HepG2 (cell line): ENCODE results near the gene COMMD10. TPM values are rescaled to one million over a fixed set of nuclear protein-coding genes. Genes with fewer than 3 reads are reported as not detected.
A peak's percentile ranks its signal among the peaks of the same experiment; 100 is the strongest.

Experiments used
- ATAC-seq: fragments of 200-7000 bp; cut with Tn5 transposase; 3 replicates; pipeline ENCODE4 v1.9.1; 2020; ENCODE audit warnings: mild to moderate bottlenecking, moderate library complexity
- BruUV-seq: library from RNA; stranded (reverse); fragments of 400-500 nt; replicated peaks from 2 replicates; lab custom pipeline; 2021; lab: Mats Ljungman, UMichigan
- CTCF ChIA-PET: fragments of 300-600 bp; formaldehyde crosslinking; extraction: SDS; loops from one replicate; lab custom pipeline; 2021; ENCODE audit warnings: low total read pairs, inconsistent platforms, low intra/inter-chr PET ratio; lab: Yijun Ruan, JAX
- POLR2A ChIA-PET: fragments of 350-600 bp; sonication (Branson Sonifier 250); formaldehyde crosslinking; loops from one replicate; lab custom pipeline; 2020; ENCODE audit warnings: antibody characterized with exemption, inconsistent platforms; lab: Yijun Ruan, JAX
- DNase-seq: peaks from one replicate; pipeline ENCODE4 v3.0.0-alpha.2; 2015; ENCODE audit warnings: low spot score
- FAIRE-seq: peaks from 3 replicates; lab custom pipeline; 2011; peaks lifted over from hg19 to GRCh38; lab: Jason Lieb, UNC
- H2AFZ ChIP-seq: one replicate; pipeline ENCODE4 v1.6.1; 2011; ENCODE audit warnings: low read length, inconsistent platforms
- H3K27ac ChIP-seq: fragments of 300-600 bp; 3 replicates; pipeline ENCODE4 v1.8.0; 2011; ENCODE audit warnings: mixed run types, mild to moderate bottlenecking, mixed read lengths, low read length, inconsistent platforms; ENCODE audit not compliant: insufficient read depth; ENCODE audit errors: extremely low read length
- H3K27me3 ChIP-seq, 2 experiments: fragments of 200-600 bp in 1 of 2; 2 replicates in 1 of 2; 3 replicates in 1 of 2; pipeline versions ENCODE4 v1.6.0 to v1.8.0; 2011; ENCODE audit warnings: low read length in 2 of 2, mild to moderate bottlenecking in 2 of 2, moderate library complexity in 2 of 2, inconsistent platforms in 1 of 2; ENCODE audit not compliant: insufficient read depth in 2 of 2, control insufficient read depth in 1 of 2
- H3K36me3 ChIP-seq, 2 experiments: fragments of 200-600 bp in 1 of 2; replicated peaks in 1 of 2; 2 replicates in 1 of 2; 3 replicates in 1 of 2; pipeline versions ENCODE4 v1.5.1 to v1.8.0; 2011; ENCODE audit warnings: low read length in 2 of 2, inconsistent platforms in 1 of 2; ENCODE audit not compliant: insufficient read depth in 2 of 2, control insufficient read depth in 1 of 2
- H3K4me1 ChIP-seq: 2 replicates; pipeline ENCODE4 v1.5.1; 2012; ENCODE audit warnings: low read length, inconsistent platforms; ENCODE audit not compliant: insufficient read depth
- H3K4me2 ChIP-seq: 2 replicates; pipeline ENCODE4 v1.6.0; 2011; ENCODE audit warnings: low read depth, low read length, inconsistent platforms
- H3K4me3 ChIP-seq, 3 experiments: fragments of 200-600 bp in 1 of 3; sonication (generic), shearing (Covaris generic) in 1 of 3; replicated peaks in 1 of 3; 2 replicates each; pipeline ENCODE4 v1.5.1; 2011 to 2016; ENCODE audit warnings: low read length in 3 of 3, inconsistent platforms in 2 of 3, low read depth in 2 of 3, mild to moderate bottlenecking in 2 of 3, control low read depth in 1 of 3, mixed read lengths in 1 of 3; ENCODE audit not compliant: insufficient read depth in 1 of 3
- H3K79me2 ChIP-seq: one replicate; pipeline ENCODE4 v1.6.1; 2011; ENCODE audit warnings: low read length, inconsistent platforms; ENCODE audit not compliant: insufficient read depth
- H3K9ac ChIP-seq: 2 replicates; pipeline ENCODE4 v1.6.0; 2011; ENCODE audit warnings: mild to moderate bottlenecking, low read depth, low read length, inconsistent platforms; ENCODE audit not compliant: insufficient read depth
- H3K9me3 ChIP-seq: 2 replicates; pipeline ENCODE4 v1.5.1; 2012; ENCODE audit warnings: mild to moderate bottlenecking, low read length
- H4K20me1 ChIP-seq: 2 replicates; pipeline ENCODE4 v1.6.0; 2011; ENCODE audit warnings: inconsistent platforms, mild to moderate bottlenecking, low read length, moderate library complexity; ENCODE audit not compliant: insufficient read depth
- GPN1 ChIP-seq: sonication (generic); formaldehyde crosslinking; IDR thresholded peaks from 2 replicates; pipeline ENCODE4 v1.5.1; 2020; ENCODE audit warnings: missing genetic modification reagents, borderline replicate concordance
- HHEX ChIP-seq: IDR thresholded peaks from 2 replicates; pipeline ENCODE4 v1.6.1; 2016; ENCODE audit warnings: control low read depth
- HMGA1 ChIP-seq: sonication (generic); formaldehyde crosslinking; conservative IDR thresholded peaks from 2 replicates; pipeline ENCODE4 v1.4.0; 2020; ENCODE audit warnings: missing genetic modification reagents
- HNRNPL ChIP-seq: fragments of 200-400 bp; formaldehyde crosslinking; IDR thresholded peaks from 2 replicates; pipeline ENCODE4 v1.6.1; 2017; ENCODE audit warnings: mild to moderate bottlenecking, low read depth, low read length
- MAX ChIP-seq: IDR thresholded peaks from 2 replicates; pipeline ENCODE4 v1.6.1; 2012; ENCODE audit warnings: inconsistent platforms
- MBD4 ChIP-seq: IDR thresholded peaks from 2 replicates; pipeline ENCODE4 v1.6.1; 2012; ENCODE audit warnings: low read length, inconsistent platforms, borderline replicate concordance
- NFE2L2 ChIP-seq: fragments of 150-350 bp; IDR thresholded peaks from 2 replicates; pipeline ENCODE4 v1.6.1; 2014; ENCODE audit warnings: low read length
- PCBP2 ChIP-seq: fragments of 200-400 bp; formaldehyde crosslinking; optimal IDR thresholded peaks from 2 replicates; pipeline ENCODE3; 2018; ENCODE audit warnings: low read length, low read depth; ENCODE audit not compliant: poor library complexity, severe bottlenecking
- PITX1 ChIP-seq: sonication (generic); formaldehyde crosslinking; IDR thresholded peaks from 2 replicates; pipeline ENCODE4 v1.5.1; 2020; ENCODE audit warnings: mild to moderate bottlenecking, missing genetic modification reagents
- RBM22 ChIP-seq: fragments of 200-400 bp; formaldehyde crosslinking; optimal IDR thresholded peaks from 2 replicates; pipeline ENCODE3; 2017; ENCODE audit warnings: mild to moderate bottlenecking, low read length, moderate library complexity
- SIX1 ChIP-seq: sonication (generic); formaldehyde crosslinking; IDR thresholded peaks from 2 replicates; pipeline ENCODE4 v1.4.0; 2020; ENCODE audit warnings: missing genetic modification reagents, borderline replicate concordance
- SNAPC5 ChIP-seq: sonication (generic); formaldehyde crosslinking; IDR thresholded peaks from 2 replicates; pipeline ENCODE4 v1.8.1; 2023; ENCODE audit warnings: mild to moderate bottlenecking, missing genetic modification reagents, borderline replicate concordance
- XRCC5 ChIP-seq: fragments of 200-400 bp; formaldehyde crosslinking; optimal IDR thresholded peaks from 2 replicates; pipeline ENCODE3; 2017; ENCODE audit warnings: mild to moderate bottlenecking, low read length
- ZNF205 ChIP-seq: IDR thresholded peaks from 2 replicates; pipeline ENCODE4 v1.6.1; 2018; ENCODE audit warnings: missing biosample characterization, missing genetic modification reagents
- ZNF354B ChIP-seq: sonication (generic); formaldehyde crosslinking; IDR thresholded peaks from 2 replicates; pipeline ENCODE4 v1.8.0; 2022; ENCODE audit warnings: mild to moderate bottlenecking, missing genetic modification reagents
- ZNF460 ChIP-seq: sonication (generic); formaldehyde crosslinking; IDR thresholded peaks from 2 replicates; pipeline ENCODE4 v1.5.1; 2020; ENCODE audit warnings: missing genetic modification reagents, mild to moderate bottlenecking, borderline replicate concordance
- ZNF468 ChIP-seq: sonication (generic); formaldehyde crosslinking; IDR thresholded peaks from 2 replicates; pipeline ENCODE4 v1.8.0; 2022; ENCODE audit warnings: mild to moderate bottlenecking, moderate library complexity, missing genetic modification reagents
- ZNF547 ChIP-seq: sonication (generic); formaldehyde crosslinking; IDR thresholded peaks from 2 replicates; pipeline ENCODE4 v1.5.1; 2020; ENCODE audit warnings: mild to moderate bottlenecking, missing genetic modification reagents
- ZNF563 ChIP-seq: sonication (generic); formaldehyde crosslinking; IDR thresholded peaks from 2 replicates; pipeline ENCODE4 v1.8.0; 2022; ENCODE audit warnings: mild to moderate bottlenecking, moderate library complexity, missing genetic modification reagents
- ZNF605 ChIP-seq: sonication (generic); formaldehyde crosslinking; IDR thresholded peaks from 2 replicates; pipeline ENCODE4 v1.8.0; 2022; ENCODE audit warnings: mild to moderate bottlenecking, missing genetic modification reagents
- ZNF747 ChIP-seq: sonication (generic); formaldehyde crosslinking; IDR thresholded peaks from 2 replicates; pipeline ENCODE4 v1.8.1; 2023; ENCODE audit warnings: missing genetic modification reagents, mild to moderate bottlenecking, borderline replicate concordance
- WGBS: methylation state at CpG from one replicate; pipeline ENCODE4 v1.1.6; 2017; ENCODE audit warnings: low lambda C conversion rate; 5-methylcytosine and 5-hydroxymethylcytosine counted together
- in situ Hi-C: cut with HindIII; loops from 2 replicates; pipeline ENCODE4 v1.10.0; 2017; ENCODE audit warnings: low pct_unique_long_range_greater_than_20kb; ENCODE audit not compliant: extremely low pct_ligation_motif_present
- intact Hi-C: fragments of 100-400 bp; cut with micrococcal nuclease; formaldehyde crosslinking; loops from one replicate; pipeline ENCODE4 v1.10.0; 2022; ENCODE audit not compliant: unreplicated experiment
- polyA plus RNA-seq, 8 experiments: library from polyadenylated mRNA; depleted of rRNA in 3 of 8; stranded (reverse) in 7 of 8; unstranded in 1 of 8; fragments of >200 nt; fragmentation: Illumina TruSeq in 4 of 8; extraction: Trizol in 4 of 8; gene quantifications; 2 replicates each; pipeline versions ENCODE4 v1.2.1 to v1.2.3, GENCODE V29; 2011 to 2016; ENCODE audit warnings: low read depth in 4 of 8, missing spikeins in 1 of 8, mixed read lengths in 1 of 8; ENCODE audit not compliant: insufficient read depth in 1 of 8
- total RNA-seq, 5 experiments: library from RNA; depleted of rRNA; stranded (reverse); fragments of >200 nt; fragmentation: Illumina TruSeq; extraction: Trizol; gene quantifications; 2 replicates each; pipeline ENCODE4 v1.2.3, GENCODE V29; 2016; ENCODE audit warnings: low read depth in 1 of 5
- TF ChIP-seq, protein P1 (sequence below): sonication (generic); formaldehyde crosslinking; IDR thresholded peaks from 2 replicates; pipeline ENCODE4 v1.8.1; 2023; ENCODE audit warnings: mild to moderate bottlenecking, missing genetic modification reagents

COMMD10 gene
- total and polyA plus RNA-seq, 2 of the 13 experiments (the other 11 are each of a cell fraction or from before 2014, with no cell fraction given), result 16.9 to 39.3 TPM

DNA sequence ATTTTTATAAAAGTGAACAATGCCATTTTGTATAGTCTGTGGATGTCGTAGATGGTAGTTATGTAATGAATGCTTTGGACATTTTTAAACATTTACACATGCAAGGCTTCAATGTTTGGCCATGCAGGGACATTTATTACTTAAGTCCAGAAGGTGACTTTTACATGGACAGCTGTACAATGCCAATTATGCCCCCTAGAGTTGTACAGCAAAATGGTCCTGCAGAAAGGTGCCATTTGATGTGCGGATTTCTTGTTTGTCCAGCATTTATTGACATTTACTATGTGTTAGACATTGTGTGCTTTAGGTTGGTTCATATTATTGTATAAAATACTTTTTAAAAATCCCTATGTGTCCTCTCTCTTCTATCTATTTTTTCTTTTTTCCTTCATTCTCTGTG lies 22.5 kb upstream of the COMMD10 start:
- DNase-seq (peak; percentile 6), FAIRE-seq (no peak)
- H3K27ac ChIP-seq, result no peak overlapping the region
- no peaks in the 10 kb centered on the region for H4K20me1 ChIP-seq
- no peaks in the 10 kb centered on the region for H3K9me3 ChIP-seq
- no peak overlapping the region for H3K4me2 ChIP-seq
- ChIA-PET CTCF (no interaction called here), POLR2A (no interaction called here)
- no peak overlapping the region for H3K9ac ChIP-seq
- intact Hi-C loops (loop anchor here (10.0 kb wide), 1 partner anchor 758 kb away; no protein-coding TSS in a partner anchor), in situ Hi-C loops (loop anchor here (25.0 kb wide), 2 partner anchors 225 to 750 kb away; partner anchors contain the start of genes AP3S1 and ATG12)
- H3K36me3 ChIP-seq, result no peaks in the 10 kb centered on the region
- no peaks in the 10 kb centered on the region for H3K79me2 ChIP-seq
- no peak overlapping the region for H3K4me3 ChIP-seq
- H3K4me1 ChIP-seq, result no peaks in the 10 kb centered on the region
- no peak overlapping the region for H2AFZ ChIP-seq
- WGBS, result 24% methylated on average over 2 of the region's 2 CpGs
- BruUV-seq, result no TSS peak
- TF ChIP-seq PITX1 (no peak), GPN1 (CRISPR knock-in tag) (no peak), RBM22 (no peak), SNAPC5 (CRISPR knock-in tag) (no peak), HHEX (CRISPR knock-in tag) (no peak), SIX1 (no peak), ZNF354B (CRISPR knock-in tag) (no peak), ZNF605 (CRISPR knock-in tag) (no peak)
- TF ChIP-seq, all 625 proteins: peak for 0
- no peak for ATAC-seq
- H3K27me3 ChIP-seq, result 0 out of 5 replicates have a peak, but pooled peaks cover 0 to 2% of the 10 kb centered on the region in 2 experiments

- in situ Hi-C loops (loop anchor here (25.0 kb wide), 2 partner anchors 227 to 752 kb away; partner anchors contain the start of genes AP3S1 and ATG12), intact Hi-C loops (loop anchor here (10.0 kb wide), 1 partner anchor 759 kb away; no protein-coding TSS in a partner anchor)
- Histone ChIP-seq H3K9me3 (no peaks in the 10 kb centered on the region), H4K20me1 (no peaks in the 10 kb centered on the region), H3K36me3 (no peaks in the 10 kb centered on the region), H3K4me1 (no peaks in the 10 kb centered on the region), H3K79me2 (no peaks in the 10 kb centered on the region), H3K27me3 (no peaks in the 10 kb centered on the region), H3K4me2 (no peak overlapping the region), H3K27ac (no peak overlapping the region), H2AFZ (no peak overlapping the region), H3K4me3 (no peak overlapping the region), H3K9ac (no peak overlapping the region)
- no peak for ATAC-seq
- ChIA-PET POLR2A (no interaction called here), CTCF (no interaction called here)
- DNase-seq, result no peak
- no TSS peak for BruUV-seq
- 39% methylated on average over 3 of the region's 3 CpGs for WGBS
- FAIRE-seq, result no peak
- TF ChIP-seq MBD4, result no peak
- TF ChIP-seq MAX, result no peak
- no peak for TF ChIP-seq ZNF205 (CRISPR knock-in tag)
- TF ChIP-seq ZNF563 (CRISPR knock-in tag), result no peak
- no peak for TF ChIP-seq ZNF468 (CRISPR knock-in tag)
- TF ChIP-seq, protein P1, sequence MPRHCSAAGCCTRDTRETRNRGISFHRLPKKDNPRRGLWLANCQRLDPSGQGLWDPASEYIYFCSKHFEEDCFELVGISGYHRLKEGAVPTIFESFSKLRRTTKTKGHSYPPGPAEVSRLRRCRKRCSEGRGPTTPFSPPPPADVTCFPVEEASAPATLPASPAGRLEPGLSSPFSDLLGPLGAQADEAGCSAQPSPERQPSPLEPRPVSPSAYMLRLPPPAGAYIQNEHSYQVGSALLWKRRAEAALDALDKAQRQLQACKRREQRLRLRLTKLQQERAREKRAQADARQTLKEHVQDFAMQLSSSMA (CRISPR knock-in tag), result no peak
- no peak for TF ChIP-seq ZNF460 (CRISPR knock-in tag)
- TF ChIP-seq ZNF547 (CRISPR knock-in tag), result no peak
- TF ChIP-seq PCBP2, result no peak
- no peak for TF ChIP-seq XRCC5
- no peak for TF ChIP-seq NFE2L2
- TF ChIP-seq HNRNPL, result no peak
- no peak for TF ChIP-seq HMGA1 (CRISPR knock-in tag)
- no peak for TF ChIP-seq ZNF747
Measured at GRCh38 chr5:116063950-116064349, 20.9 kb upstream of the COMMD10 start.
